Measurements from ENCODE around the gene ITGA2. TPM values are rescaled to one million over a fixed set of nuclear protein-coding genes. Genes with fewer than 3 reads are reported as not detected.

The ITGA2 gene
- total RNA-seq: 1 to 10 TPM; 3.9 to 4.0 TPM

- peak within 1 kb of the TSS; percentile 27 for H3K27ac Mint-ChIP-seq
Observed at GRCh38 chr5:52989025-52989780, at the start of gene ITGA2. Gene ITGA2 (plus strand): TSS chr5:52989352. CDS start chr5:52989469, 117 bp downstream.

GRCh38 chr5:52943285-52943684, 45.9 kb upstream of the ITGA2 start:
- POLR2A ChIA-PET: no interaction called here
- peaks cover 8% of the 10 kb centered on the region for H3K27me3 Mint-ChIP-seq
- H3K4me1 Mint-ChIP-seq: peaks cover 16% of the 10 kb centered on the region
- CTCF ChIA-PET: interaction anchor here (1.2 kb wide), 1 partner anchor 146 kb away, joined by 3 read pairs; no protein-coding TSS in a partner anchor
- H3K36me3 Mint-ChIP-seq (ENCODE audit: low read depth): no peaks in the 10 kb centered on the region
- H3K27ac Mint-ChIP-seq: no peak overlapping the region
- no peaks in the 10 kb centered on the region for H3K9me3 Mint-ChIP-seq
- no peak for DNase-seq
- H3K4me3 Mint-ChIP-seq: no peak overlapping the region

More at GRCh38 chr5:52989025-52989780, at the start of gene ITGA2:
- H3K4me3 Mint-ChIP-seq: peak within 1 kb of the TSS; percentile 74
- H3K9me3 Mint-ChIP-seq: no peaks in the 10 kb centered on the region
- H3K36me3 Mint-ChIP-seq (ENCODE audit: low read depth): peaks cover 14% of the 10 kb centered on the region
- H3K4me1 Mint-ChIP-seq: peaks cover 30% of the 10 kb centered on the region
- ChIA-PET CTCF (interaction anchor here (0.6 to 1.9 kb wide), 2 partner anchors 10 kb away, joined by 3 to 6 read pairs; no protein-coding TSS in a partner anchor), POLR2A (no interaction called here)
- peaks cover 34% of the 10 kb centered on the region for H3K27me3 Mint-ChIP-seq
- peak; percentile 30 for DNase-seq

- Mint-ChIP-seq H3K27me3 (peaks cover 7% of the 10 kb centered on the region), H3K4me3 (no peak overlapping the region), H3K9me3 (no peaks in the 10 kb centered on the region), H3K36me3 (ENCODE audit: low read depth) (no peaks in the 10 kb centered on the region), H3K4me1 (peaks cover 20% of the 10 kb centered on the region), H3K27ac (no peak overlapping the region)
- POLR2A ChIA-PET: no interaction called here
- CTCF ChIA-PET: interaction anchor here (1.2 kb wide), 1 partner anchor 145 kb away, joined by 3 read pairs; no protein-coding TSS in a partner anchor
- no peak for DNase-seq
Observed at GRCh38 chr5:52943808-52944207, 45.3 kb upstream of the ITGA2 start.

- Mint-ChIP-seq H3K27me3 (peaks cover 7% of the 10 kb centered on the region), H3K4me3 (peak overlapping the region; percentile 66), H3K9me3 (no peaks in the 10 kb centered on the region), H3K36me3 (ENCODE audit: low read depth) (no peaks in the 10 kb centered on the region), H3K27ac (peak overlapping the region; percentile 11), H3K4me1 (peaks cover 25% of the 10 kb centered on the region)
- CTCF ChIA-PET: no interaction called here
- POLR2A ChIA-PET: no interaction called here
- DNase-seq: no peak
Observed at GRCh38 chr5:52945040-52945439, 44.1 kb upstream of the ITGA2 start.

- no peaks in the 10 kb centered on the region for H3K9me3 Mint-ChIP-seq
- no peaks in the 10 kb centered on the region for H3K36me3 Mint-ChIP-seq (ENCODE audit: low read depth)
- H3K27ac Mint-ChIP-seq: no peak overlapping the region
- CTCF ChIA-PET: interaction anchor here (2.3 to 4.9 kb wide), 3 partner anchors 32 to 150 kb away, joined by 8 to 48 read pairs (median 37); no protein-coding TSS in a partner anchor
- H3K27me3 Mint-ChIP-seq: no peaks in the 10 kb centered on the region
- POLR2A ChIA-PET: no interaction called here
- no peak for DNase-seq
- H3K4me3 Mint-ChIP-seq: no peak overlapping the region
- peaks cover 25% of the 10 kb centered on the region for H3K4me1 Mint-ChIP-seq
Observed at GRCh38 chr5:52947208-52947607, 41.9 kb upstream of the ITGA2 start.

- Mint-ChIP-seq H3K27ac (no peak overlapping the region), H3K27me3 (no peaks in the 10 kb centered on the region), H3K4me3 (no peak overlapping the region), H3K4me1 (peaks cover 25% of the 10 kb centered on the region), H3K9me3 (no peaks in the 10 kb centered on the region), H3K36me3 (ENCODE audit: low read depth) (no peaks in the 10 kb centered on the region)
- POLR2A ChIA-PET: no interaction called here
- DNase-seq: no peak
- CTCF ChIA-PET: interaction anchor here (0.6 to 4.9 kb wide), 13 partner anchors 9 to 254 kb away, joined by 3 to 48 read pairs (median 7); partner anchors contain the start of gene MOCS2
Observed at GRCh38 chr5:52947851-52948250, 41.3 kb upstream of the ITGA2 start.

GRCh38 chr5:52948418-52949076, 40.6 kb upstream of the ITGA2 start:
- peak; percentile 81 for DNase-seq
- CTCF ChIA-PET: interaction anchor here (0.6 to 4.9 kb wide), 22 partner anchors 9 to 1286 kb away, joined by 3 to 48 read pairs (median 4); partner anchors contain the start of gene MOCS2
- POLR2A ChIA-PET: interaction anchor here (0.6 kb wide), 1 partner anchor 97 kb away, joined by 3 read pairs; no protein-coding TSS in a partner anchor
- no peak overlapping the region for H3K4me3 Mint-ChIP-seq
- H3K27me3 Mint-ChIP-seq: no peaks in the 10 kb centered on the region
- no peaks in the 10 kb centered on the region for H3K36me3 Mint-ChIP-seq (ENCODE audit: low read depth)
- H3K4me1 Mint-ChIP-seq: peaks cover 25% of the 10 kb centered on the region
- no peaks in the 10 kb centered on the region for H3K9me3 Mint-ChIP-seq
- H3K27ac Mint-ChIP-seq: peak overlapping the region; percentile 7

GRCh38 chr5:52950686-52951085, 38.5 kb upstream of the ITGA2 start:
- H3K4me1 Mint-ChIP-seq: peaks cover 15% of the 10 kb centered on the region
- H3K9me3 Mint-ChIP-seq: no peaks in the 10 kb centered on the region
- no peak for DNase-seq
- peaks cover 6% of the 10 kb centered on the region for H3K27me3 Mint-ChIP-seq
- H3K4me3 Mint-ChIP-seq: no peak overlapping the region
- H3K27ac Mint-ChIP-seq: no peak overlapping the region
- POLR2A ChIA-PET: no interaction called here
- CTCF ChIA-PET: interaction anchor here (1.7 to 4.9 kb wide), 2 partner anchors 73 to 147 kb away, joined by 4 to 37 read pairs; no protein-coding TSS in a partner anchor
- H3K36me3 Mint-ChIP-seq (ENCODE audit: low read depth): no peaks in the 10 kb centered on the region

GRCh38 chr5:52952483-52952882, 36.7 kb upstream of the ITGA2 start:
- no peak for DNase-seq
- ChIA-PET CTCF (interaction anchor here (1.4 kb wide), 1 partner anchor 141 kb away, joined by 3 read pairs; no protein-coding TSS in a partner anchor), POLR2A (no interaction called here)
- H3K4me3 Mint-ChIP-seq: no peak overlapping the region
- H3K27me3 Mint-ChIP-seq: peaks cover 6% of the 10 kb centered on the region
- no peak overlapping the region for H3K27ac Mint-ChIP-seq
- H3K9me3 Mint-ChIP-seq: no peaks in the 10 kb centered on the region
- H3K36me3 Mint-ChIP-seq (ENCODE audit: low read depth): no peaks in the 10 kb centered on the region
- peaks cover 10% of the 10 kb centered on the region for H3K4me1 Mint-ChIP-seq

- POLR2A ChIA-PET: no interaction called here
- H3K27ac Mint-ChIP-seq: no peak overlapping the region
- CTCF ChIA-PET: no interaction called here
Observed at GRCh38 chr5:52956014-52956413, 33.1 kb upstream of the ITGA2 start.

GRCh38 chr5:52956915-52957747, 32.0 kb upstream of the ITGA2 start:
- Mint-ChIP-seq H3K4me3 (no peak overlapping the region), H3K36me3 (ENCODE audit: low read depth) (no peaks in the 10 kb centered on the region), H3K27me3 (peaks cover 14% of the 10 kb centered on the region), H3K9me3 (no peaks in the 10 kb centered on the region), H3K27ac (no peak overlapping the region), H3K4me1 (no peaks in the 10 kb centered on the region)
- no peak for DNase-seq
- CTCF ChIA-PET: interaction anchor here (1.8 kb wide), 1 partner anchor 9 kb away, joined by 6 read pairs; no protein-coding TSS in a partner anchor
- POLR2A ChIA-PET: no interaction called here

More at GRCh38 chr5:52956014-52956413, 33.1 kb upstream of the ITGA2 start:
- H3K9me3 Mint-ChIP-seq: no peaks in the 10 kb centered on the region
- no peaks in the 10 kb centered on the region for H3K36me3 Mint-ChIP-seq (ENCODE audit: low read depth)
- no peaks in the 10 kb centered on the region for H3K4me1 Mint-ChIP-seq
- peaks cover 9% of the 10 kb centered on the region for H3K27me3 Mint-ChIP-seq
- H3K4me3 Mint-ChIP-seq: no peak overlapping the region
- no peak for DNase-seq

- no peak overlapping the region for H3K27ac Mint-ChIP-seq
- no peaks in the 10 kb centered on the region for H3K9me3 Mint-ChIP-seq
- ChIA-PET CTCF (interaction anchor here (2.7 kb wide), 1 partner anchor 13 kb away, joined by 7 read pairs; no protein-coding TSS in a partner anchor), POLR2A (no interaction called here)
- no peaks in the 10 kb centered on the region for H3K4me1 Mint-ChIP-seq
- H3K36me3 Mint-ChIP-seq (ENCODE audit: low read depth): no peaks in the 10 kb centered on the region
- peaks cover 21% of the 10 kb centered on the region for H3K27me3 Mint-ChIP-seq
- DNase-seq: no peak
- H3K4me3 Mint-ChIP-seq: no peak overlapping the region
Observed at GRCh38 chr5:52961274-52961681, 27.9 kb upstream of the ITGA2 start.
